Measurements from ENCODE around the gene ARHGEF38. TPM values are rescaled to one million over a fixed set of nuclear protein-coding genes. Genes with fewer than 3 reads are reported as not detected.

ARHGEF38 gene
- total and polyA plus RNA-seq, 4 donors = 0.03 to 0.92 (median 0.37) TPM

DNA sequence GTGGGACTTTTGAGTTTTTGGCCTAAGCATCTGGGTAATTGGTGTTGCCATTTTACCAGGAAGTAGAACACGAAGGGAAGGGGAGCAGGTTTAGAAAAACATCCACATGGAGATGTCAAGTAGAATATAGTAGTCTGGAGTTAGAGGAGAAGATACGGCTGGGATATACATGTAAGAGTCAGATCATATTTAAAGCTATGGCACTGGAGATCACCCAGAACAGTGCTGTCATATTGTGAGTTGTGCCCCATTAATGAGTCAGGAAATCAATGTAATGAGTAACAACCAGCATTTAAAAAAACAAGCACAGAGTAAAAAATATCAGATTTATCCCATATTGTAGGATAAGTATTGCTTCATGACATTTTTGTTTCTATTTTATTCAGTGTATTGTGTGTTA is 160.3 kb downstream of the ARHGEF38 start:
- H3K36me3 ChIP-seq (ENCODE audit: control insufficient read depth in 4 of 4, insufficient read depth in 3 of 4, low read depth in 1 of 4, low read length in 3 of 4) = no peaks in the 10 kb centered on the region
- H3K9ac ChIP-seq (ENCODE audit: low read depth in 1 of 2, low read length in 2 of 2) = no peak overlapping the region
- H3K4me3 ChIP-seq (ENCODE audit: low read depth in 1 of 3, low read length in 3 of 3) = no peak overlapping the region
- TF ChIP-seq JUND (IDR thresholded peaks at IDR 0.05) (no peak), GABPA (IDR thresholded peaks at IDR 0.05 in 1 of 2, conservative IDR thresholded peaks at IDR 0.05 in 1 of 2) (no peak), HNF4A (conservative IDR thresholded peaks at IDR 0.05) (no peak), SP1 (IDR thresholded peaks at IDR 0.05) (no peak), TAF1 (conservative IDR thresholded peaks at IDR 0.05) (no peak), HNF4G (IDR thresholded peaks at IDR 0.05) (no peak), NR2F2 (IDR thresholded peaks at IDR 0.05) (no peak), RAD21 (IDR thresholded peaks at IDR 0.05) (no peak), EGR1 (IDR thresholded peaks at IDR 0.05; ENCODE audit: low read depth in 2 of 2) (no peak), FOXA2 (IDR thresholded peaks at IDR 0.05) (no peak), RXRA (IDR thresholded peaks at IDR 0.05) (no peak)
- TF ChIP-seq, protein P1, sequence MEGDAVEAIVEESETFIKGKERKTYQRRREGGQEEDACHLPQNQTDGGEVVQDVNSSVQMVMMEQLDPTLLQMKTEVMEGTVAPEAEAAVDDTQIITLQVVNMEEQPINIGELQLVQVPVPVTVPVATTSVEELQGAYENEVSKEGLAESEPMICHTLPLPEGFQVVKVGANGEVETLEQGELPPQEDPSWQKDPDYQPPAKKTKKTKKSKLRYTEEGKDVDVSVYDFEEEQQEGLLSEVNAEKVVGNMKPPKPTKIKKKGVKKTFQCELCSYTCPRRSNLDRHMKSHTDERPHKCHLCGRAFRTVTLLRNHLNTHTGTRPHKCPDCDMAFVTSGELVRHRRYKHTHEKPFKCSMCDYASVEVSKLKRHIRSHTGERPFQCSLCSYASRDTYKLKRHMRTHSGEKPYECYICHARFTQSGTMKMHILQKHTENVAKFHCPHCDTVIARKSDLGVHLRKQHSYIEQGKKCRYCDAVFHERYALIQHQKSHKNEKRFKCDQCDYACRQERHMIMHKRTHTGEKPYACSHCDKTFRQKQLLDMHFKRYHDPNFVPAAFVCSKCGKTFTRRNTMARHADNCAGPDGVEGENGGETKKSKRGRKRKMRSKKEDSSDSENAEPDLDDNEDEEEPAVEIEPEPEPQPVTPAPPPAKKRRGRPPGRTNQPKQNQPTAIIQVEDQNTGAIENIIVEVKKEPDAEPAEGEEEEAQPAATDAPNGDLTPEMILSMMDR (IDR thresholded peaks at IDR 0.05; ENCODE audit: low read depth, low read length, missing input control) = no peak
- TF ChIP-seq, protein P2, sequence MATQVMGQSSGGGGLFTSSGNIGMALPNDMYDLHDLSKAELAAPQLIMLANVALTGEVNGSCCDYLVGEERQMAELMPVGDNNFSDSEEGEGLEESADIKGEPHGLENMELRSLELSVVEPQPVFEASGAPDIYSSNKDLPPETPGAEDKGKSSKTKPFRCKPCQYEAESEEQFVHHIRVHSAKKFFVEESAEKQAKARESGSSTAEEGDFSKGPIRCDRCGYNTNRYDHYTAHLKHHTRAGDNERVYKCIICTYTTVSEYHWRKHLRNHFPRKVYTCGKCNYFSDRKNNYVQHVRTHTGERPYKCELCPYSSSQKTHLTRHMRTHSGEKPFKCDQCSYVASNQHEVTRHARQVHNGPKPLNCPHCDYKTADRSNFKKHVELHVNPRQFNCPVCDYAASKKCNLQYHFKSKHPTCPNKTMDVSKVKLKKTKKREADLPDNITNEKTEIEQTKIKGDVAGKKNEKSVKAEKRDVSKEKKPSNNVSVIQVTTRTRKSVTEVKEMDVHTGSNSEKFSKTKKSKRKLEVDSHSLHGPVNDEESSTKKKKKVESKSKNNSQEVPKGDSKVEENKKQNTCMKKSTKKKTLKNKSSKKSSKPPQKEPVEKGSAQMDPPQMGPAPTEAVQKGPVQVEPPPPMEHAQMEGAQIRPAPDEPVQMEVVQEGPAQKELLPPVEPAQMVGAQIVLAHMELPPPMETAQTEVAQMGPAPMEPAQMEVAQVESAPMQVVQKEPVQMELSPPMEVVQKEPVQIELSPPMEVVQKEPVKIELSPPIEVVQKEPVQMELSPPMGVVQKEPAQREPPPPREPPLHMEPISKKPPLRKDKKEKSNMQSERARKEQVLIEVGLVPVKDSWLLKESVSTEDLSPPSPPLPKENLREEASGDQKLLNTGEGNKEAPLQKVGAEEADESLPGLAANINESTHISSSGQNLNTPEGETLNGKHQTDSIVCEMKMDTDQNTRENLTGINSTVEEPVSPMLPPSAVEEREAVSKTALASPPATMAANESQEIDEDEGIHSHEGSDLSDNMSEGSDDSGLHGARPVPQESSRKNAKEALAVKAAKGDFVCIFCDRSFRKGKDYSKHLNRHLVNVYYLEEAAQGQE (IDR thresholded peaks at IDR 0.05) = no peak
- TF ChIP-seq, protein P3, sequence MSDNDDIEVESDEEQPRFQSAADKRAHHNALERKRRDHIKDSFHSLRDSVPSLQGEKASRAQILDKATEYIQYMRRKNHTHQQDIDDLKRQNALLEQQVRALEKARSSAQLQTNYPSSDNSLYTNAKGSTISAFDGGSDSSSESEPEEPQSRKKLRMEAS (IDR thresholded peaks at IDR 0.05) = no peak
- TF ChIP-seq, protein P4, sequence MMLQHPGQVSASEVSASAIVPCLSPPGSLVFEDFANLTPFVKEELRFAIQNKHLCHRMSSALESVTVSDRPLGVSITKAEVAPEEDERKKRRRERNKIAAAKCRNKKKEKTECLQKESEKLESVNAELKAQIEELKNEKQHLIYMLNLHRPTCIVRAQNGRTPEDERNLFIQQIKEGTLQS (IDR thresholded peaks at IDR 0.05) = no peak
- TF ChIP-seq, protein P5, sequence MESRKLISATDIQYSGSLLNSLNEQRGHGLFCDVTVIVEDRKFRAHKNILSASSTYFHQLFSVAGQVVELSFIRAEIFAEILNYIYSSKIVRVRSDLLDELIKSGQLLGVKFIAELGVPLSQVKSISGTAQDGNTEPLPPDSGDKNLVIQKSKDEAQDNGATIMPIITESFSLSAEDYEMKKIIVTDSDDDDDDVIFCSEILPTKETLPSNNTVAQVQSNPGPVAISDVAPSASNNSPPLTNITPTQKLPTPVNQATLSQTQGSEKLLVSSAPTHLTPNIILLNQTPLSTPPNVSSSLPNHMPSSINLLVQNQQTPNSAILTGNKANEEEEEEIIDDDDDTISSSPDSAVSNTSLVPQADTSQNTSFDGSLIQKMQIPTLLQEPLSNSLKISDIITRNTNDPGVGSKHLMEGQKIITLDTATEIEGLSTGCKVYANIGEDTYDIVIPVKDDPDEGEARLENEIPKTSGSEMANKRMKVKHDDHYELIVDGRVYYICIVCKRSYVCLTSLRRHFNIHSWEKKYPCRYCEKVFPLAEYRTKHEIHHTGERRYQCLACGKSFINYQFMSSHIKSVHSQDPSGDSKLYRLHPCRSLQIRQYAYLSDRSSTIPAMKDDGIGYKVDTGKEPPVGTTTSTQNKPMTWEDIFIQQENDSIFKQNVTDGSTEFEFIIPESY (IDR thresholded peaks at IDR 0.05) = no peak
- peaks cover 0 to 21% (median 18%) of the 10 kb centered on the region in 4 donors for H3K4me1 ChIP-seq (ENCODE audit: control insufficient read depth in 4 of 4, insufficient read depth in 4 of 4, low read length in 3 of 4)
- 91% methylated on average over 2 of the region's 2 CpGs for WGBS
- no peak for DNase-seq (ENCODE audit: low spot score)
- no peaks in the 10 kb centered on the region for H3K27me3 ChIP-seq (ENCODE audit: control insufficient read depth in 4 of 4, insufficient read depth in 4 of 4, low read length in 3 of 4)
- no peaks in the 10 kb centered on the region for H3K9me3 ChIP-seq (ENCODE audit: control insufficient read depth in 4 of 4, low read length in 3 of 4)
- H3K27ac ChIP-seq (ENCODE audit: low read depth in 1 of 2, low read length in 2 of 2) = no peak overlapping the region

DNA sequence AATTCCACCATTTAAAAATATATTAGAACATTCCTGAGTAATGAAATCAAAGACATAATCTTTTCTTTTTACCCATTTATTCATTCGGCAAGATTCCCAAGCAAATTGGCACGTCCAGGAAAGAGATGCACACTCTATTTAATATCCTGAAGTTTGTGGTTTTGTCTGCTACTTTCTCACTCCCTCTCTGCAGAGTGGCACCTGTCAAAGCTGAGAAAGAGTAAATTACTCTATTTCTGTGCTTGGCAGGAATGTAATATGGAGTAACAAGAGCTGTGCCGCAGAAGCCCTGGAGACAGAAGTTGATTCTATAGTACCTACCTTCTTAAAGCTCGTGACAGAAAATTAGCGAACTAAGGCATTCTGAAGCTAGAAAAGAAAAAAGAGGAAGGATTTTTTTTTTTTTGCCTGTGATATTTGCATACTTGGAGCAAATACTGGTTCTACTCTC is 161.7 kb downstream of the ARHGEF38 start:
- no peak overlapping the region for H3K27ac ChIP-seq (ENCODE audit: low read depth in 1 of 2, low read length in 2 of 2)
- peaks cover 0 to 16% (median 15%) of the 10 kb centered on the region in 4 donors for H3K4me1 ChIP-seq (ENCODE audit: control insufficient read depth in 4 of 4, insufficient read depth in 4 of 4, low read length in 3 of 4)
- no peaks in the 10 kb centered on the region for H3K9me3 ChIP-seq (ENCODE audit: control insufficient read depth in 4 of 4, low read length in 3 of 4)
- no peaks in the 10 kb centered on the region for H3K27me3 ChIP-seq (ENCODE audit: control insufficient read depth in 4 of 4, insufficient read depth in 4 of 4, low read length in 3 of 4)
- H3K4me3 ChIP-seq (ENCODE audit: low read depth in 1 of 3, low read length in 3 of 3) = no peak overlapping the region
- peaks cover 0 to 3% (median under 1%) of the 10 kb centered on the region in 4 donors for H3K36me3 ChIP-seq (ENCODE audit: control insufficient read depth in 4 of 4, insufficient read depth in 3 of 4, low read depth in 1 of 4, low read length in 3 of 4)
- WGBS = 74% methylated on average over 5 of the region's 5 CpGs
- H3K9ac ChIP-seq (ENCODE audit: low read depth in 1 of 2, low read length in 2 of 2) = no peak overlapping the region
- DNase-seq (ENCODE audit: low spot score) = no peak
- TF ChIP-seq, protein P4 (IDR thresholded peaks at IDR 0.05) = no peak
- TF ChIP-seq RAD21 (IDR thresholded peaks at IDR 0.05) (no peak), NR2F2 (IDR thresholded peaks at IDR 0.05) (no peak), HNF4G (IDR thresholded peaks at IDR 0.05) (no peak), FOXA1 (IDR thresholded peaks at IDR 0.05) (no peak), JUND (IDR thresholded peaks at IDR 0.05) (no peak), TAF1 (conservative IDR thresholded peaks at IDR 0.05) (no peak), SP1 (IDR thresholded peaks at IDR 0.05) (no peak), RXRA (IDR thresholded peaks at IDR 0.05) (no peak)
- TF ChIP-seq, protein P2 (IDR thresholded peaks at IDR 0.05) = no peak
- TF ChIP-seq, protein P1 (IDR thresholded peaks at IDR 0.05; ENCODE audit: low read depth, low read length, missing input control) = no peak

All from liver (tissue), 9 donors.